RPMI8226 (cell line): Measurements from ENCODE around the gene UHRF2.
"Not testable (repeated sequence)": the region's sequence is repeated elsewhere in the genome, so short reads cannot be mapped to it uniquely, and the experiment has no call there.

Experiments used
- DNase-seq: peaks from one replicate; pipeline ENCODE4 v3.0.0-alpha.2; 2015

The UHRF2 gene

GRCh38 chr9:6489099-6489498 is 76.1 kb downstream of the UHRF2 start:
- DNase-seq = no peak

DNA sequence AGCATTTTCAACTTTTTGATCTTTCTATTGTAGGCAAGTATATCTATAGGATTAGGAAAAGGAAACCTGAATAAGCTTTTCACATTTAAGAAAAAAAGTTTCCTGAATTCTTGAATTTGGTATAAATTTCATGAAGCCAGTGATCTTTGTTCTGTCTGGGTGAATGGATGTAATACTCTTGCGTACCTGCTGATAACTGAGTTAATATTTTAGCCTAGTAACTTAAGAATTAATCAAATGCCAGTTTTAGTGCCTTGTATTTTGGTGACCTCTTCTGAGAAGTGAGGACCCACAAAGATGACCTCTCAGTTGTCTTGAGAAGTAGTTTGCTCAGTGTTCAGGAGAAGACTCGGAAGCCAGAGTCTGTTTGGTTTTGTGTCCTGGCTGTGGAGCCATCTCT is 77.9 kb downstream of the UHRF2 start:
- no peak for DNase-seq

GRCh38 chr9:6495466-6495865 is 82.5 kb downstream of the UHRF2 start:
- DNase-seq = no peak

DNA sequence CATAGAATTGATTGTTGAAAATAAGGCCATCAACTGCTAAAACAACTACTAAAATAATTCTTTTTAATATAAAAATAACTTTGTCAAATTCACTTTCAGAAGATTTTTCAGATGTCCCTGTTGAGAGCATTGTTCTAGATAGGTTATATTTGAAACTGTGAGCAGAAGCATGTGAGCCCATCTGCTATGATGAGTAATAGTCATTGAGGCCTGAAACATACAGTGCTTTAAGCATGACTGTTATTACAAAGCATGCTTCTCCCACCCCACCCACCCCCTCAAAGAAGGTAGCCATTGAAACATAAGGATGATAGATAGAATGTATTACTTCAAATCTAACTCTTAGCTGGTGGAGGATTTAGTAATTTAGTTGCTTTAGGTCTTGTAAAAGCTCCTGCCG is 86.0 kb downstream of the UHRF2 start:
- DNase-seq = no peak

- no peak for DNase-seq
These were observed 88.7 kb downstream of the UHRF2 start for GRCh38 chr9:6501526-6502210.

- no peak for DNase-seq
These were observed 89.4 kb downstream of the UHRF2 start for GRCh38 chr9:6502399-6502798.

DNA sequence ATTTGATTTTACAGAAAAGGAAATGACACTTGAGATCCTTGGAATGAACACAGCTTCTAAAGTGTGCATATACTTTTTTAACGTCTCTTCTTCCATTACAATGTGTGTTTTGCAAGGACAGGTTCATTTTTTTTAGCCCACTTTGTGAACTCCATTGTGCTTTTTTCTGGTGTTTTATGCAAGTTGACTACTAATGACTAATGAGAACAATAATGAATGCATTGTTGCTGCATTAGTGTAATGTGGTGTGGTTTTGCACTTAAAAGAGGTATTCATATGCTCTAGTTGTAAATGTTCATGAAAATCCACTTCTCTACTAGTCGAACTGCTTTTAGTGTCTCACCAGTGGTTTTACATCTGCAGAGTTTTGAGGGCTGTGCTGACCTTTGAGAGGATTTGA is 93.6 kb downstream of the UHRF2 start:
- DNase-seq = no peak

- DNase-seq = no peak
These were observed 99.2 kb downstream of the UHRF2 start for GRCh38 chr9:6512085-6512657.

DNA sequence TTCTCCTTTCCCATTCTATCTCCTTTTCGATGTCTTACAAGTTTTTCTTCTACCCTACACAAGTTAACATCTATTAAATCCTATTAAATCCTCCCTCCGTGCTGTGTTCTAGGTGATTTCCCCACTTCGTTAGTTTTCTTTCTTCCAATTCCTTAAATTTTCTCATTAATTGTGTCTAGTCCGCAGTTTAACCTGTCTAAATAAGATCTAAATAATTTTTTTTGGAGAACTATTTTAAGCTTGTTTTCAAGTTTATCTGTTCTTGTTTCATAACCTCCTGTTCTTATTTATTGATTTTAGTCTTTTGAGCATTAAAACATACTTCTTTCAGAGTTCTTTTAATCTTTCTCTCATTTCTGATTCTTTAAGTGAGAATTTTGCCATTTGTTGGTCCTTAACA is 109.3 kb downstream of the UHRF2 start:
- no peak for DNase-seq

GRCh38 chr9:6525326-6526045 is 112.5 kb downstream of the UHRF2 start:
- no peak for DNase-seq

DNA sequence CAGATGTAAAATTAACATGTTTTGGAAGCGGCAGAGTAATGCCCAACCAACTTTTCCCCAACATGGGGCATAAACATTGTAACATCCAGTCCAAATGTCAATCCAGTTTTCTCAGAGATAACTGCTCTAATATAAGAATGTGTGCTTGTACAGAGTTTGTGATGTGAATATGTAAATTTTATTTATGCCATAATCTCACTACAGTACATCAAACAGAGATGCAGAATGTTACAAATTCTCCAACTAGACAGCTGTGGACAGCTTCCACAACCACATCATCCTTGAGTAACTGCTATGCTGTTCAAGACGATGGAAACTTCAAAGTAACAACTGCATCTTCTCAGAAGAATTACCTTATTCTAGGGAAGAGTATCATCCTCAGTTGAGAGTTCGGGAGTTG is 122.6 kb downstream of the UHRF2 start:
- DNase-seq = no peak

- no peak for DNase-seq
These were observed 125.7 kb downstream of the UHRF2 start for GRCh38 chr9:6538666-6539071.

DNA sequence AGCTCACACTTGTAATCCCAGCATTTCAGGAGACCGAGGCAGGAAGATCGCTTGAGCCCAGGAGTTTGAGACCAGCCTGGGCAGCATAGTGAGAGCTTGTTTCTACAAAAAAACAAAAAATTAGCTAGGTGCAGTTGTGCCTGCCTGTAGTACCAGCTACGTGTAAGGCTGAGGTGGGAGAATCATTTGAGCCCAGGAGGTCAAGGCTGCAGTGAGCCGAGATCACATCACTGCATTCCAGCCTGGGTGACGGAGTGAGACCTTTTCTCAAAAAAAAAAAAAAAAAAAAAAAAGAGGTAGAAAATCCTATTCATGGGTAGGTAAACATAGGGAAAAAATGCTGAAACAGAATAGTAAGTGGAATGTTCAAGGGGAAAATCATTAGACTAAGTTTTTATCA is 129.6 kb downstream of the UHRF2 start:
- DNase-seq = not testable (repeated sequence)

GRCh38 chr9:6543204-6543603 is 130.2 kb downstream of the UHRF2 start:
- no peak for DNase-seq

DNA sequence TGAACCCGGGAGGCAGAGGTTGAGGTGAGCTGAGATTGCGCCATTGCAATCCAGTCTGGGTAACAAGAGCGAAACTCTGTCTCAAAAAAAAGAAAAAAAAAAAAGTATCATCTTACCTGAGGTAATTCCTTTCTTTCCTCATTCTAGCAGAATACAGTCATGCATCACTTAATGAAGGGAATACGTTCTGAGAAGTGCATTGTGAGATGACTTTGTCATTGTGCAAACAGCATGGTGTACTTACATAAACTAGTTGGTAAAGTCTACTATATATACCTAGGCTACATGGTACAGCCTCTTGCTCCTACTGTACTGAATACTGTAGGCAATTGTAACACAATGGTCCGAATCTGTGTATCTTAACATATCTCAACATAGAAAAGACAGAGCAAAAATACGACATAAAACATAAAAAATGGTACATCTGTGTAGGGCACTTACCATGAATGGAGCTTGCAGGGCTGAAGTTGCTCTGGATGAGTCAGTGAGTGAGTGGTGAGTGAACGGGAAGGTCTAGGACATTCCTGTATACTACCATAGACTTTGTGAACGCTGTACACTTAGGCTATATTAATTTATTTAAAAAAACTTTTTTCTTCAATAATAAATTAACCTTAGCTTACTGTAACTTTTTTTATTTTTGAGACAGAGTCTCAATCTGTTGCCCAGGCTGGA is 132.2 kb downstream of the UHRF2 start:
- DNase-seq = no peak

DNA sequence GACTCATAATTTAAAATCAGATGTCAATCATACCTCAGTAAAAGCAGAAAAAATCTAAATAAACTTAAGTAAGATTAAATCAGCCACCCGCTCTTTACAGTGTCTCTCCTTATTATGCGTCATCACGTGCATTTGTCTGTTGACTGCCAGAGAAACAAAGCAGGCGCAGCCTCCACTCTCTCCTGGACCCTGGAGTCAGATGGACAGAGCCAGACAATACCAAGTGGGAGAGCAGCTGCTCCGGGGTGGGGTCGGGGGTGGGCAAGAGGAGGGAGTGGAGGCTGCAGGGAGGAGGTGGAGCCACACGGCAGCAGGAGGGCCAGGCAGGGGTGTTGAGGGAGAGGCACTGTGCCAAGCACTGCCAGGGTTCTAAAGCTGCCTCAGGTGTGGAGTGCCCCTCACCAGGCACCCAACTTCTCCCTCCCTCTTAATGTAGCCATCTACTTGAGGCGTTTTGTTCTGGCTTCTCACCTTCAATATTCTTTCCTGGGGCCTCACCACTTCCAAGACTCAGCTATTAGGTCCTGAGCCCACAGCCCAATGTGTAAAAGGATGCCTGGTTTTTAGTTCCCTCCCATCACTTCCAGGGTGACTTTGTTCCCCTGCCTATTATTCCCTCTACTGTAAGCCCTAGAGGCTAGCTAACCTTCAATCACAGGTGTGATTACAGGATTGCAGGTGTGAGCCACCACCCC is 136.3 kb downstream of the UHRF2 start:
- DNase-seq = no peak

DNA sequence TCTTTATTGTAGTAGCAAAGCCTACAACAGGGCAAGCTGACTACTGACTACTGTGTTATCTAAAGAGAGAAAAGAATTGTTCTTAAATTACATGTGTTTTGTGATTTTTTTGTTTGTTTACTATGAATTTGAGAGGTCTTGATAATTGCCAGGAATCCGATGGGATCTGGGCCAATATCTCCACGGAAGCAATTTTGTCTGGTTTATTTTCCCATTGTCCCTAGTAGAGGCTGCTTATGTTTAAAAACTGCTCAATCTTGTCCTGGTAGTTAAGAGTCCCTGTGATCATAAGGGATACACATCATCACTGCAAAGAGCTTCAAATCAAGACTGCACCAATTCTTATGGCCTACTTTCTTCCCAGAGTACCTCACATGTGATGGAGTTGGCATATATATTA is 138.1 kb downstream of the UHRF2 start:
- DNase-seq = no peak

DNA sequence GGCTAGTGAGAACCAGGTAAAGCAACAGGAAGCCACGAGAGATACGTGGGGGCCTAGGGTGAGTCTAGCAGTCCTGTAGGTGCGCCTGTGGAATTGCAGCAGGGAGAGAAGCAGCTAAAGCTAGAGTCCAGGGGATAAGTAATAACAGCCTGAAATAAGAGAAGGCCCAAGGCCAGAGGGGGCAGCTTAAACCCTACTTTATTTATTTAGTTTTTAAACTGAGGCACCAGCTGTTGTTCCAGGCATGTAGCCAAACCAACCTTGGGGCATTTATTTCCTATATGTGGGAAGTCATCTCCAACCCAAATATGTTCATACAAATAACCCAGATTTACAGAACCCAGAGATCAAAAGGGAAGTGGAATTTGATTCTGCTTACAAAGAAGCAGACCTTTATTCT is 139.0 kb downstream of the UHRF2 start:
- peak; percentile 19 for DNase-seq

DNA sequence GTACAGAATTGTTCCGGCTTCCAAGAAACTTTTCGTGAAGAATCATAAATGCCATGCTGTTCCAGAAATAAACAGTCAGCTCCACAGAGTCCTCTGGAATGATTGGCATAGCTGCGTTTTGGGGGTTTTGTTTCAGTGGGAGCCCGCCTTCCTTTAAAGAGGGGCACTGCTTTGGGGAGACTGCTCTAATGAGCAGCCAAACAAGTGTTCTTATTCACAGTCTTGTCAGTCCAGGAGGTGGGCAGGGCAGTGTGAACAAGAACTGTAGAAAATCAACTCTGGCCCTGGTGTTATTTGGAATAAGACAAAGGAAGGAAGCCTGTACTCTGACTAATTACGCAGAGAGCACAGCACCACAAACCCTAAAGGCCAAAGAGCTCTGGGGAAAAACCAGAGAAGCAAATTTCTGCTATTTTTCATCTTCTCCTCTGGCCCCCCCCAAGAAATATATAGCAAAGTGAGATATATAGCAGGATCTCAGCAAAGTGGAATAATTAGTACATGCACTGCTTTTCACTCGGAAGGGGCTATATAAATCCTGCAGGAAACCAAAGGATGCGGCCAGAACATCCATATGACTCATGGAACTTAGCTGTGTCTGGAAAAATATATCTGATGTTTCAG is 139.6 kb downstream of the UHRF2 start:
- DNase-seq = no peak

DNA sequence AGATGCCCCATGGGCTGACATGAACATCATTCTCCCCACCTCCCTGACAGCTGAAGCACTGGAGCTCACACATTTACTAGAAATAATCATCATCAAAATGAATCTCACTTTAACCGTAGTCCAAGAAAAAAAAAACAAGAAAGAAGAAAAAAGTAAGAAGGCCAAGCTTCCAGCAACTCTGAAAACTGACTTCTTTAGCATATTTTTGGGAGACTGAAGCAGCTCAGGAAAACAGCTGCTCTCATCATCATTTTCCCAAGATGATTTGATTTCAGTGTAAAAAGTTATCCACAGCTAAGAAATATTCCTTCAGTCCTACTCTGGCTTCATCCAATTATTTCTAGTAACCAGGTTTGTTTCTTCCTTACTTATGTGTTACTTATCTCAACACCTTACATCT is 140.9 kb downstream of the UHRF2 start:
- no peak for DNase-seq
